ENCODE results near the gene ITGA6.

Gene ITGA6

DNA sequence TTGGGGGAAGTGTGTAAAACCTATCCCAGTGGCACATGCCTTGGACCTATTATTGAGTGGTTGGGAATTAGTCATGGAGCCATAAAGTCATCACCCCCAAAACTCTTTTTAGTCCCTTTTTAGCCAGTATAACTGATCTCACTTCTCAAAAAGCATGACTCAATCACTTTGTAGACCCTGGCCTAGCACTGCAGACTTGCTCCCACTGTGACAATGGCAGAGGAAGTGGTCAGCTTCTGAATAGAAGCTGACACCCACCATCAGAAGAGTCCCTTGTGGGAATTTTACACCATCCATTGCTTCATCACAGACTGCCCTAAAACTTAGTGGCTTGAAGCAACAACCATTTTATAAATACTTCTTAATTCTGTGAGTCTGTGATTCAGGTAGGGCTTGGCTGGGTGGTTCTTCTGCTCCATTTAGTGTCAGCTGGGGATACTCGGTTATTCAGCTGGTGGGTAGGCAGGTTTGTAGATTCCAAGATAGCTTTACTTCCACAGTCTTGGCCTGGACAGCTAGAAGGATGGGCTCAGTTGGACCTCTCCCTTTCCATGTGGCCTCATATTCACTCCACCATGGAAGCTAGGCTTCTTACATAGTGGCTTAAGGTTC, 10.8 kb upstream of the ITGA6 start:
- no peak for DNase-seq (ENCODE audit: low spot score)

DNA sequence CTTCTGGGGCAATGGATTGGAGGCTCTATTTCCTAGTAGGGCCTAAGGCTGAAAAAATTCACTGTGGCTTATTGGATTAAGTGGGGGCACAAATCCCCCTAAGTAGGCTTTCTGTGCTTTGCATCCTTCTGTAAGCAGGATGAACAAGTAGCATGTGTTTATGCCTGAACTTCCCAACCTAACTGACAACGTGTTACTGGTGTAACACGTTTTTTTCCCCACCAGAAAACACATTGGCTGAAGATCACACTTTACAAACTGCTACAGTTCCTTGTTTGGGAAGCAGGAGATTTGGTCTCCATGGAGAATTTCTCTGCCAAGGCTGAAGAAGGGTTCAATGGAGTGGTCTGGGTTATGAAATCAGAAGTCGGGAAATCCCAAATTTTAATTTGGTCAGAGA, 7.2 kb upstream of the ITGA6 start:
- no peak for DNase-seq (ENCODE audit: low spot score)

DNA sequence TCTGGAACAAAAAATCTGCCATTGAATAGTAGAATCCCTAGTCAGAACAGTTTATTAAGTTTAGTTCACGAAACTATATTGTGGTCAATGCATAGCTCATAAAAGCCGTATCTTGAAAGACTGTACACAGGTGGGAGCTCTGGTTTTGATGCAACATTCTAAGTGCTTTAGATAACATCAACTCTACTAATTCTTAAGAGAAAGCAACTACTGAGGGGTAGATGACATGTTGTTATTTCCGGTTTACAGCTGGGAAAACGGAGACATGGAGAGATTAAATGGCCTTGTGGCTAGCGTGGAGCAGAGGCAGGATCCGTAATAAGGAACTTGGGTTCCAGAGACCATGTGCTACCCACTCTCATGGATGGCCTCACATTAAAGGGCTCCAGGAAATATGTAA, 4.2 kb upstream of the ITGA6 start:
- peak; percentile 20 for DNase-seq (ENCODE audit: low spot score)

DNA sequence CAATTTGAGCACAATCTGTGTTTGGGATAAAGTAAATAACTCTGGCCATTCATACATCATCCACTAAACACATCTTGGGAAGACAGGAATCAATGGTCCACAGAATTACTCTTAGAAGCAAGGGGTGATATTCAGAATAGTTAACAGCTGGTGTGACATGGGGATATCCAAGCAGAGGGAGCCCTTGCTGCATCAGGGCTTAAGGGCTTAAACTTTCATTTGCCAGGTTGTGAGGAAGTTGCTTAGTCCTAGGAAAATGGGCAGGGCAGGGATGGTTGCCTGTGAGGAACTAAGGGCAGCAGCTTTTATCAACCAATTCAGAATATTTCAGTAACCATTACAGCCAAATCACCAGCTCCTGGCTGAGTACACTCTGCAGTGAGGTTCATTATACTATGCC, 2.0 kb upstream of the ITGA6 start:
- no peak for DNase-seq (ENCODE audit: low spot score)

DNA sequence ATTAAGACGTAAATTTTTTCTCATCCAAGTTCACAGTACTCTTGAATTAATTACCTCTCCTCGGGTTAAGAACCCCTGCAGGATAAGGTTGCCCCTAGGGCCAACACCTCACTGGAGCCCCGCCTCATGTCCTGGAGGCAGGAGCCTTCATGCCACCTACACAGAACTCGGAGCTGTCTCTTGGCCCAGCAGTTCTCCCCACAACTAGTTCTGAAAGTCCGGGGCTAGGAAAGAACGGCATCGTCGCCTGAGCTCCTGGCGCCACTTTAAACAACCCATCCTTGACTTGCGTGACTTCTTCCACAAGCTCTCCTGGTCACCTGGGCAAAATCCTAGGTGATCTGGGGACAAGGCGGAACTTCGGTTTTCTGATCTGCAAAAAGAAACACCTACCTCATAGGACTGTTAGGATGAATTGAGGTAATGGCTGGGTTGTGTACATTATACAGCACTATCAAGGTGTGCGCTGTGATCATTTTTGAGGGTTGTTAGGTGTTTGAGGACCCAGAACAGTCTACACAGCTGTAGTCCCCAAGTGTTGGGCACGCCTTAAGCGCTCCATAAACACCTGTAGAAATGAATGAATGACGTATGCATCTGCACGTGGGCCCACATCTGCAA, 641 bp upstream of the ITGA6 start:
- DNase-seq (ENCODE audit: low spot score) = no peak

DNA sequence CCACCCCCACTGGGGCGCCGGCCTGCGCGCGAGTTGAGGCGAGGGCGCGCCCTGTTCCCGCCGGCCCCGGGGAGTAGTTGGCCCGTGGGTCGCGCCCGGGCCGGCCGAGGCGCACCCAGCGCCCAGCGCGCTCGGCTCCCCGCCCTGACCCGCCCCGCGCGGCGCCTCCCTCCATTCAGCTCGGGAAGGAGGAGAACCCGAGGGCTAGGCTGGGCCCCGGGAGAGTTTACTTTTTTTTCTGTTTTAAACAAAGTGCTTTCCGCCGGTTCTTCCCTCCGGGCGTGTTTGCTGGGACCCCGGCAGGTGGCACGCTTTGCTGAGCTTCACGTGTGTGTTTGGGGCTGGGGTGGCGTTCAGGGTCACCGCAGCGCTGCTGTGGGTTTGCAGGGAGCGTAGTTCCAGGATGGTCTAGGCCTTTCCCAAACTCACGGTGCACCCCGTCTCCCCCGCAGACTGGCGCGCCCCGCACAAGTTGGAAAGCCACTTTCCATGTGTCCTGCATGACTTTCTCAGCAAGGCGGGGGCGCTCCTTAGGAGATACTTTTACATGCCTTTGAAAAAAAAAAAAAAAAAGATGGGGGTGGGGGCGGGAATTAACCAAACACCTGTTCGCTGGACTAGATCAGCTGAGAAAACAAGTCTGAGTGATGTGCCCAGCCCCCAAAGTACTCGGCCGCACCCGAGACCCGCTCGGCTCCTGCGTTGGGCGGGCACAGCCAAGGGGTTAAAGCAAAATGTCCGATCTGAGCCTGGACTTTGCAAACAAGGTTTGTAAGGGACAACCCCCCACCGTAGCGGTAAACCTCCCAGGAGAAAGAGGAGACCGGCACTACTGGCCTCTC, 825 bp downstream of the ITGA6 start:
- DNase-seq (ENCODE audit: low spot score) = peak; percentile 35

DNA sequence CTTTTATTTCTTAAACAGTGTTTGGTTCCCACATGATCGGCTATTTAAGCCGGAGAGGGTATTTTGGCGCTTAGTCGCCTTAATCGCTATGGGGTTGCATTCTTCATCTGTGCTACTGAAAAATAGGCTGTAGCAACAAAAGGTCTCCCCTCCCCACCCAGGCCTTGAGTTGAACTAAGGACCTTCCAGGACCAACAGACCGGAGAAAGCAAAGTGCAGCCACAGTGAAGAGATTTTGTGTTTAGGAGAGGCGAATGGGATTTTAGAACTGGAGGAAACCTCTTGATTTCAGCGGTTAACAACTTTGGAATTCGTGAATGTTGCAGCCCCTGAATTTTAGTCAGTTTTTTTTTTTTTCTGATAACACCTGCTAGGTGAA, 1.4 kb downstream of the ITGA6 start:
- no peak for DNase-seq (ENCODE audit: low spot score)

DNA sequence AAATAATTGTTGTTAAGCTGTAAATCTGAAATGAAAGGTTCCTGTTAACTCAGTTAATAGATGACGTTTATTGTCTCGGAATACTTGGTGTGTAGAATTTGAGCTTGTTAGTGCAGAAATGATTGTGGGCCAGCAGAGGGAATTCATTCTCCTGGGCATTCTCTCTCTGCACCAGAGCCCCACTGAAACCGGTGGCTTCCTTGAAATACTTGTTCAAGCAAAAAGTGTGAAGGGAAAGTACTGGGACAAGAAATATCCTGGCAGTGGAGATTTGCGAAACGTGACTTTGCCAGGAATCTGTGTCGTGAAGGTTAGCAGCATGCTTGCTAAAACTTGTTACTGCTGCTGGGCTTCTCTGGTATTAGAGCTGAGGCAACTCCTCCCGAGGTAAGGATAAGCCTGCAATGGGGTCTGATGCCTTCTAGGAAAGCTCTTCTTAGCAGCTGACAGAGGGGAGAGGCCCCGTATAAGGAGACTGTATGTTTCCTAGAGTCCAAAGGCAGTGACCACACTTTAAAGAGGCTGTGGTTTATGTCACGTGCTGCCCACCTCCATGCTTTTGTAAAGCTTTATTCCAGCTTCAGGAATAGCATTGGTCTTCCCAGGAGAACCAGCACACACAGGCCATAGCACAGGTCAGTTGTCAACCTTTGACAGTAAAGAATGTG, 2.0 kb downstream of the ITGA6 start:
- no peak for DNase-seq (ENCODE audit: low spot score)

DNA sequence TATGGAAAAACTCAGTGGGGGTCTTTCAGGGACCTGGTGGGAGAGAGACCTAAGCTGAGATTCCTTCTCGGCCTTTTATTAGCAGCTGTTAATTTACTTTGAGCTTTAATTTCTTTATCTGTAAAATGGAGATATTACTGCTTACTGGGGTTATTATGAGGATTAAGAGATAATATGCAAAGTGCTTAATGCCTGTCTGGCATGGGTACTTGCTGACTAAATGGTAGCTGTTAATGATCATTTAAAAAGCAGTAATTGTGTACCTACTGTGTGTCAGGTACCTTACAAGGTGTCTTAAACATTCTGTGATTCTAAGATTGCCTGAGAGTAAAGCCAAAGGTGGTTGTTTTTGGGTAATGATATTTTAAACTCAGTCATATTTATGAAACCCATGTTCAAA, 2.6 kb downstream of the ITGA6 start:
- no peak for DNase-seq (ENCODE audit: low spot score)

DNA sequence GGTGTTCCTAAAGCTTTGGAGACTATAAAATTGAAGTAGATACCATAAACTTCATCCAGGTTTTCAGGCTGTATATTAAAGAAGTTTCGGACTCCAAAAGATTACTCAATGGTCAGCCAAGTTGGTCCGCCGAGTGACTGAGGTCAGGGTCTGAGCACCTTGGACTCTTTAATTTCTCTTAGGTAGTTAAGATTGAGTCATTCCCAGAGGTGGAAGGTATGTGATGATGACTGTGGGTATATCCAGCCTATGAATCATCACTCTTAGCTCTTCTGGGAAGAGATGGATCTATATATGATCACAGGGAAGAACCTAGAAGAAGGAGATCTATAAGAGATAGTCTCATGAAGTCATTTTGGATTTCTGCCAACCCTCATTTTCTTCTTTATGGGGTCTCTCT, 3.3 kb downstream of the ITGA6 start:
- DNase-seq (ENCODE audit: low spot score) = no peak

DNA sequence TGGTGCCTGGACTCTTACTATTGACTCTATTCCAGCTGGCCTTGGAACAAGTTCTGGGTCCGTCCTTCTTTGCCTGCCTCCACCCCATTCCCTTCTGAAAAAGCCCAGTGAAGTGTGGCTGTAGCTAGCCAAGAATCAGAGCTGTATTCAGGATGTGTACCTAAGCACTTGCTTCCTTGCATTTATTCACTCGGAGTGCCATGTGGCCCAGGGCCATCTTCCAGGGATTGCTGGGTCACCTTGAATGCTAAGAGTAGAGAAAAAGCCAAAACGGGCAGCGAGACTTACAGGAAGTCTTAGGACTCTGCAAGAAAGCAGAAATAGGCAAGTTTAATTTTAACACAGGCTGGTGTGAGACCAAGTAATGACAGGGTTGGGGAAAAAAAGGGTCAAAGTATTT, 4.1 kb downstream of the ITGA6 start:
- DNase-seq (ENCODE audit: low spot score) = no peak

DNA sequence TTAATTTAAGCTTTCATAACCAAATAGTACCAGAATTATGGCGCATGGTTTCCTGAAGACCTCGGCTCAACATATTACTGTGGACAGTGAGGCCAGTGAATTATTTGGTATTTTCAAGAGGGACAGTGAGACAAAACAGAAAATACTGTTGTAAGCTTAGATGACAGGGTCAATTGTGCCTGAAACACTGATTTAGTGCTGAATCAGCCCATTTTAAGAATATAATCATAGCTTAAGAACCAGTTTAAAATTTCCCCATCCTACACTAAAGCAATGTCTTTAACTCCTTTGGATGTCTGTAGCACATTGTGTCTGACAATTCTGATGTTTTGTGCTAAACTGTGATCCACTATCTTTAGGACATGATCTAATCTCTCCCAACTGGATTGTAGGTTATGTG, 4.6 kb downstream of the ITGA6 start:
- DNase-seq (ENCODE audit: low spot score) = no peak

DNA sequence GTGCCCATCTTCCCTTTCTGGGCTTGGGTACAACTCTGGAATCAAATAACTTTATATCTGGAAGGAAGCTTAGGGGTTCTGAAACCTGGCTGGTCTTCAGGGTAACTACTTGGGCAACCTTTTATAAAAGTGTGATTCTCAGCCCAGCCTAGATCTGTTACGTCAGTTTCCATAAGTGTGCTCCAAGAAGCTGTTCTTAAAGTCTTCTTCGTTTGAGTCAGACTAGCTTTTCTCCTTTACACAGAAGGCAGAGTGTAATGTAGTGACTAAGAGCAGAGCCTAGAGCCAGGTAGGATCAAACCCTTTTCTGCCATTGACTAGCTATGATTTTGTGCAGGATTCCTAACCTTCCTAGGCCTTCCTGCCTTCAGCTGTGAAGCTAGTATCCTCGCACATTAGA, 5.8 kb downstream of the ITGA6 start:
- no peak for DNase-seq (ENCODE audit: low spot score)

DNA sequence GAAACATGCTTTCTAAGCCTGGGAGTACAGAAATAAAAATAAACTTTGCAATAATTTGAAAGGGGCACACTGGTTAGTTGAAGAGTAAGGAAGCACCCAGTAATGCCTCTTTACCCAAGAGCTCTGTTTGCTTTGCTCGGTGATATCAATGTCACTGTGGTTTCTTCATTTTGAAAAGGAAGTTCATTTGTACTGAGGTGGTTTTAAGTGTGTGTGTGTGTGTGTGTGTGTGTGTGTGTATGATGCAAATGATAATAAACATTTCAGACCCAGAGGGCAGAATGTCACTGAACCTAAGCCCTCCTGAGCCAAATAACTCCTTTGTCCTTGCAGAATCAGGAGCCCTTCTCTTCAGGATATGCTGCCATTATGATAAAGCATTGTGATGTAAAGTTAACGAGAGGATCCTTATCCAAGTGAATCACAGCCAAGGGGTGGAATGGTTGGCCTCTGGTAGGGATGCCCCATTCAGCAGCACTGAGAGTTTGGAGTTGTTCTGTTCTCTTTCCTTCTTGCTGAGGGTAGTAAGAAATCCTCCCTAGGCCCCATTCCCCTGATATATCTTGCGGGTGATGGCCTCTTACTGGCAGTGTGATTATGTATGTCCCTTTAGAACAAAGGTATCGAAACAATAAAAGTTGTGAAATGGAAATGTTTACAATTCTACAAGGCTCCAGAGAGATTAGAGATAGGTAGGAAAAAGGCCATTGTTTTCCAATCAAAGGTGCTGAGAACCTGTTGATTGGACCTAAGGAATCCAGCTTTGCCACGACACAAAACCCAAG, 7.6 kb downstream of the ITGA6 start:
- peak; percentile 19 for DNase-seq (ENCODE audit: low spot score)

DNA sequence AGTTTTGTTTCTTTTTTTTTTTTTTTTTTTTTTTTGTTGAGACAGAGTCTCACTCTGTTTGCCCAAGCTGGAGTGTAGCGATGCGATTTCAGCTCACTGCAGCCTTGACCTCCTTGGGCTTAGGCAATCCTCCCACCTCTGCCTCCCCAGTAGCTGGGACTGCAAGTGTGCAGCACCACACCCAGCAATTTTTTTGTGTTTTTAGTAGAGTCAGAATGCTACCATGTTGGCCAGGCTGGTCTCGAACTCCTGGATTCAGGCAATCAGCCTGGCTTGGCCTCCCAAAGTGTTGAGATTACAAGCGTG, 8.2 kb downstream of the ITGA6 start:
- no peak for DNase-seq (ENCODE audit: low spot score)

DNA sequence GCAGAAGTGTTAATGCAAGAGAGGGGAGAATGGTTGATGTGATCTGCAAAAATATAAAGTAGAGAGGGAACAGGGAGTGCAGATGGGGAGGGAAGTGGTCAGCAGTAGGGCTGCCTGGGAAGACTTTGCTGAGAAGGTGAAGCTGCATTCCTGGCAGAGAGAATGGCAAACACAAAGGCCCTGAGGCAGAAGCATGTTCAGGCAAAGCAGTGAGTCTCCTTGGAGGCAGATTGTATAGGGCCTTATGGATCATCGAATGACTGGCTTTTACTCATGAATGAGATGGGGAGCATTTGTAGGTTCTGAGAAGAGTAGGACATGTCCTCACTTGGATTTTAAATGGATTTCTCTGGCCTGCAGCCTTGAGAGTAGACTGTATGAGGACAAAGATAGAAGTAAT, 9.5 kb downstream of the ITGA6 start:
- DNase-seq (ENCODE audit: low spot score) = no peak

DNA sequence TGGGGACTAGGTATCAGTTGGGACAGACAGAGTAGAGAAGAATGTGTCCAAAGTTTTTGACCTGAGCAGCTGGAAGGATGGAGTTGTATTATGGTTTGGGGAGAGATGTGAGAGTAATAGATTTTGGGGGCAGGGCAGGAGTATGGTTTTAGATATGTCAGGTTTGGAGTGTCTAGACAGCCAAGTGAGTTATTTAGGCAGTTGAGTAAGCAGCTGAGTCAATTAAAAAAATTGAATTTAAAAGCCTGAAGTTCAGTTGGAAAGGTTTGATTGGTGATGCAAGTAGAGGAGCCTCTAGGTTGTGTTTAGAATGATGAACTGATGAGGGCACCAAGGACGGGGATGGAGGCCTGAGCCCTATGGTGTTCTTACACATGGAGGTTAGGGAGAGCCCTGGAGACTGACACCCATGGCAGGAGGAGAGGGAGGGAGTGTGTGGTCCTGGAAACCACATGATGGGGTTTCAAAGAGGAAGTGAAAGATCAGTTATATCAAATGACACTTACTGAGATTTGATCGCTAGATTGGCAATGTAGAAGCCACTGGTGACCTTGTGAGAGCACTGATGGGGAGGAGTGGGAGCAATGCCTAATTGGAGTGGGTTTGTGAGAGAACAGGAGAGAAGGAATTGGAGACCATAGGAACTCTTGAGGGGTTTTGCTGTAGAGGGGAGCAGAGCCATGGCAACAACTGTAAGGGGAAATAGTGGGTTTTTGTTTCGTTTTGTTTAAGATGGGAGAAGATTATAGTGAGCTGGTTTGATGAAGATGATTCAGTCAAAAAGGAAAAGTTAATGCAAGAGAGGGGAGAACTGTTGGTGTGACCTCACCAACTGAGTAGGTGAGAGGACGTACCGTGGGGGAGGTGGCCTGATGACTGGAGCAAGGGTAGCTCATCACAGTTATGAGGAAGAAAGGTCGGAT, 10.3 kb downstream of the ITGA6 start:
- peak; percentile 57 for DNase-seq (ENCODE audit: low spot score)

DNA sequence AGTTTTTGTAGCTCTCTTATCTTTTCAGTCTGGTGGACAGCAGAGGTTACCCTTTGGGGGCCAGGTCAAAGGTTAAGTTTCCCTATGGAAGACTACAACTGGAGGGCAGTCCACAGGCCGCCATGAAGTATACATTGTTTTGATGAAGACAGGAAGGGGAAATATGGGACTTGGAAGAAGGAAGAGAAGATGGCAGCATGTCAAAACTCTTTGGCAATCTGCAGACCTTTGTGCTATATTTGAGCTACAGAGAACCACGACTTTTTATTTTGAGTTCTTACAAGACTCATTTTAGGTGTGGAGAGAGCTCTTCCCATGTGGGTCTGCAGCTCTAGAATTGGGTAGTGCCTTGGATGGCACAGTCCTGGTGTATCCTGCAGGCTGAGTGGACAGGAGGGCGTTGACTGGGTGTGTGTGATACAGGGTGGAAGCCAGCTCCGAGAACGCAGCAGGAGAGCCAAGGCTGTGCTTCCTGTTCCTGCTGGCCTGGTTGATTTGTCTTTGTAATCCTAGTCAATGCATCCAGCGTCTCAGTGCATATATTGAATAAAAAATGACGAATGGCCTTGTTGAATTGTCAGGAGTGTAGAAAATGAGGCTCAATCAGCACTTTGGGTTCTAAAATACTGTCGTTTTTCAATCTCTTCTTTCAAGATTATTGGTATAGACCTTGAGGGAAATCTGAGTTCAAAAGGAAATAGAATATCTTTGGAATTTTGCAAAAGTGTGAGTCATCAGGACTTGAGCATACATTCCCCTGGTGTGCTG, 11.5 kb downstream of the ITGA6 start:
- no peak for DNase-seq (ENCODE audit: low spot score)

DNA sequence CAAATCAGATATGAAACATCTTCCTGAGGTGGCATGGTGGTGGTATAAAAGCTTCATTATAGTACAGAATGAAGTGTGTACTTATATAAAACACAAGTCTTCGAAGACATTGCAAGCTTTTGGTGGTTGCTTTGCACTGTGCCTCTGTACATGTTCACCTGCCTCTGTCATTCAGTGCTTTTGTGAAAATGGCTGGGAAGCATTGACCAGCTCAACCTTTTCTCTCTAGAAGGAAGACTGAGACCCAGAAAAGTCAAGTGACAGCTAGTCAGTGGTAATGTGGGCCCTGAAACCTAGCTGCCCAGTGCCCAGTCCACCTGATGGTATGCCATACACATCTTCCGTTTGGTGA, 12.1 kb downstream of the ITGA6 start:
- DNase-seq (ENCODE audit: low spot score) = no peak

DNA sequence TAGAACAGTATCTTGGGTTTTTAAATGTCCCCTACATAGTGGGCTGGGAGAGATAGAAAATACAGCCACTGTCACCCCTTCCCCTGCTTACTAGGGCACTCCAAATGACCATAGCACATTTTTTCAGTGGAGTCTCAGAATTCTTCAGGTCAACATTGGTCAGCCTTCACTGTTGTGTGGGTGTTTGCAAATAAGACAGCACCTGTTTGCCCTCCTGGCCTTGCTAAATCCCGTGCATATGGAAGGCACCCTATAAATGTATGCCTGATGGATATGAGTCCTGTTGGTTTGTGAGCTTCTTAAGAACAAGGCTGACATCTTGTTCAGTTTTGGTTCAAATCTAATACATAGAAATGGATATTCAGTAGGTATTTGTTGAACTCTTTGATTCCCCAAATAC, 12.5 kb downstream of the ITGA6 start:
- no peak for DNase-seq (ENCODE audit: low spot score)

DNA sequence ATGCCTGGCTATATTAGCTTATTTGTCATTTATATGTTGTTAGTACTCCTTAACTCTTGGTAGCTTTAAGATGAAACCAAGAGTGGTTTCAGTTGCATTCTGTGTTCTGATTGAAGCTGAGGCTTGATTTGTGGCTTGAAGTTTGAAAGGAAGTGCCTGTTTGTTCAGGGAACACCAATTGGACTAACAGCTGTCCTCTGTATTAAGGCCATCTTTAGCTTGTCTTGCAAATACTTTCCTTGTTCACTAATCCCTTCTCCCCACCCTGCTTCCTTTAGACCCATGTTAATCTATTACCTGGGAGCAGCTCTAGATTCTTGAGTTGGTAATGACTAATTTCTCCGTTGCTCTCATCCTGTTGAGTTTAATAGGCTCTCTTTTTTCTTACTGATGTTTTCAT, 13.4 kb downstream of the ITGA6 start:
- peak; percentile 31 for DNase-seq (ENCODE audit: low spot score)
